Tibial nerve (tissue), 4 donors: ENCODE measurements around the gene CD164L2.
"Not testable (repeated sequence)": the region's sequence is repeated elsewhere in the genome, so short reads cannot be mapped to it uniquely, and the experiment has no call there.

Experiments
- CTCF ChIP-seq, 5 experiments: fragments of 200-600 bp in 3 of 5; fragments of 450-650 bp in 2 of 5; sonication (generic) in 3 of 5; IDR thresholded peaks; one replicate each; pipeline ENCODE4 v1.5.1; 2016 to 2019; ENCODE audit warnings: antibody characterized with exemption in 5 of 5, mild to moderate bottlenecking in 3 of 5, moderate library complexity in 2 of 5
- EP300 ChIP-seq, 2 donors: sonication (generic); formaldehyde crosslinking; IDR thresholded peaks; one replicate each; pipeline ENCODE4 v1.6.1; 2017; ENCODE audit warnings: antibody characterized with exemption in 2 of 2, mild to moderate bottlenecking in 1 of 2
- POLR2A ChIP-seq, 2 donors: fragments of 450-650 bp; IDR thresholded peaks; one replicate each; pipeline ENCODE4 v1.6.1; 2017; ENCODE audit warnings: antibody characterized with exemption in 2 of 2, mild to moderate bottlenecking in 2 of 2, moderate library complexity in 2 of 2

GRCh38 chr1:27405598-27406361 lies 22.6 kb upstream of the CD164L2 start:
- peak in 3 of 5 experiments; percentile 10 to 27 (median 21) for TF ChIP-seq CTCF (IDR thresholded peaks at IDR 0.05)
- TF ChIP-seq POLR2A, EP300 (IDR thresholded peaks at IDR 0.05): not testable (repeated sequence)
